Bronchial smooth muscle cell (primary cell): ENCODE results near the gene BANF2. TPM values are rescaled to one million over a fixed set of nuclear protein-coding genes. Genes with fewer than 3 reads are reported as not detected.

Experiments
- total RNA-seq: library from RNA; depleted of rRNA; stranded (reverse); fragments of >200 nt; gene quantifications from 2 replicates; pipeline ENCODE4 v1.2.1, GENCODE V29; 2014

BANF2 gene
- not detected in 2 replicates for total RNA-seq

GRCh38 chr20:17699931-17700351 lies at the start of gene BANF2:
Gene BANF2 (plus strand): TSS chr20:17699966. CDS start chr20:17725026, 25,060 bp downstream.

GRCh38 chr20:17682103-17682888 lies 17.5 kb upstream of the BANF2 start, which contains the start of gene RRBP1:
Gene RRBP1 (minus strand): TSS chr20:17682242. CDS start chr20:17660507, 21,735 bp downstream.

Other genes with a start within 250 kb of the BANF2 start
- gene BFSP1, start 168.6 kb upstream of the BANF2 start, total RNA-seq: 2.3 and 3.5 TPM in 2 replicates
- gene DSTN, start 129.9 kb upstream of the BANF2 start, total RNA-seq: 123 and 166 TPM in 2 replicates
- gene RRBP1, start 17.7 kb upstream of the BANF2 start, total RNA-seq: 229 and 240 TPM in 2 replicates